HCT116 (cell line): ENCODE data around the gene FBXL15. TPM values are rescaled to one million over a fixed set of nuclear protein-coding genes. Genes with fewer than 3 reads are reported as not detected.

Experiments
- ATAC-seq: fragments of 200-7000 bp; cut with Tn5 transposase; 2 replicates; pipeline ENCODE4 v1.9.1; 2020; ENCODE audit warnings: mild to moderate bottlenecking, moderate library complexity
- BruUV-seq: library from RNA; stranded (reverse); fragments of 400-500 nt; replicated peaks from 2 replicates; lab custom pipeline; 2021; lab: Mats Ljungman, UMichigan
- CTCF ChIA-PET: fragments of 300-600 bp; sonication (Branson Sonifier 250); formaldehyde crosslinking; loops from one replicate; lab custom pipeline; 2021; ENCODE audit warnings: antibody characterized with exemption; lab: Charles Lee
- POLR2A ChIA-PET: fragments of 300-600, 350-600 bp; sonication (Branson Sonifier 250); formaldehyde crosslinking; loops from one replicate; lab custom pipeline; 2021; ENCODE audit warnings: antibody characterized with exemption; lab: Charles Lee
- RAD21 ChIA-PET, 2 experiments: fragments of 300-600 bp; sonication (Branson Sonifier 250); formaldehyde crosslinking; loops; one replicate each; lab custom pipeline; 2023; ENCODE audit warnings: low total read pairs in 2 of 2; ENCODE audit not compliant: uncharacterized antibody in 2 of 2, unreplicated experiment in 2 of 2, low non-redundant PET in 1 of 2; lab: Charles Lee
- DNase-seq: peaks from one replicate; pipeline ENCODE4 v3.0.0-alpha.2; 2010; ENCODE audit warnings: low read depth, low spot score
- H2AFZ ChIP-seq: fragments of 200-600 bp; shearing (Covaris generic), sonication (generic); 2 replicates; pipeline ENCODE4 v1.6.1; 2017; ENCODE audit warnings: low read depth, mixed run types, mixed read lengths, antibody characterized with exemption, low read length; ENCODE audit not compliant: poor library complexity, severe bottlenecking
- H3K27ac ChIP-seq: 2 replicates; pipeline ENCODE4 v1.5.1; 2012; ENCODE audit warnings: low read depth, low read length
- H3K27me3 ChIP-seq: fragments of 200-600 bp; sonication (generic); 2 replicates; pipeline ENCODE4 v1.6.1; 2016; ENCODE audit warnings: mixed run types, low read length, mixed read lengths; ENCODE audit not compliant: insufficient read depth
- H3K36me3 ChIP-seq, 2 experiments: fragments of 200-500 bp in 1 of 2; fragments of 200-600 bp in 1 of 2; sonication (Bioruptor generic) in 1 of 2; sonication (generic) in 1 of 2; 2 replicates each; pipeline versions ENCODE4 v1.5.1 to v1.6.1; 2014 to 2016; ENCODE audit warnings: low read length in 2 of 2, inconsistent platforms in 1 of 2, mixed read lengths in 1 of 2, mixed run types in 1 of 2; ENCODE audit not compliant: insufficient read depth in 2 of 2, control insufficient read depth in 1 of 2
- H3K4me1 ChIP-seq, 2 experiments: fragments of 200-600 bp in 1 of 2; sonication (generic) in 1 of 2; 2 replicates each; pipeline versions ENCODE4 v1.5.1 to v1.6.1; 2012 to 2017; ENCODE audit warnings: low read length in 2 of 2, inconsistent platforms in 1 of 2, mild to moderate bottlenecking in 1 of 2, mixed read lengths in 1 of 2, mixed run types in 1 of 2, moderate library complexity in 1 of 2; ENCODE audit not compliant: insufficient read depth in 2 of 2, control insufficient read depth in 1 of 2
- H3K4me2 ChIP-seq: fragments of 200-600 bp; sonication (generic); 2 replicates; pipeline ENCODE4 v1.6.1; 2017; ENCODE audit warnings: mixed run types, low read length, mixed read lengths
- H3K4me3 ChIP-seq, 2 experiments: fragments of 200-600 bp in 1 of 2; sonication (generic) in 1 of 2; replicated peaks in 1 of 2; 2 replicates each; pipeline ENCODE4 v1.5.1; 2011 to 2016; ENCODE audit warnings: low read length in 2 of 2, control low read depth in 1 of 2, low read depth in 1 of 2, mild to moderate bottlenecking in 1 of 2, mixed read lengths in 1 of 2, mixed run types in 1 of 2
- H3K79me2 ChIP-seq: fragments of 200-600 bp; sonication (generic); 2 replicates; pipeline ENCODE4 v1.6.1; 2017; ENCODE audit warnings: mild to moderate bottlenecking, mixed run types, low read length, moderate library complexity, mixed read lengths; ENCODE audit not compliant: insufficient read depth
- H3K9ac ChIP-seq: fragments of 200-600 bp; sonication (generic); 2 replicates; pipeline ENCODE4 v1.6.1; 2016; ENCODE audit warnings: low read length, mixed read lengths
- H3K9me2 ChIP-seq: fragments of 200-600 bp; sonication (generic), shearing (Covaris generic); 2 replicates; pipeline ENCODE4 v1.6.1; 2017; ENCODE audit warnings: mixed run types, mild to moderate bottlenecking, moderate library complexity; ENCODE audit not compliant: insufficient read depth
- H3K9me3 ChIP-seq, 2 experiments: fragments of 200-500 bp in 1 of 2; fragments of 200-600 bp in 1 of 2; sonication (Bioruptor generic) in 1 of 2; sonication (generic) in 1 of 2; 2 replicates each; pipeline ENCODE4 v1.6.1; 2014 to 2017; ENCODE audit warnings: low read length in 2 of 2, mixed read lengths in 2 of 2, inconsistent platforms in 1 of 2, low read depth in 1 of 2, mild to moderate bottlenecking in 1 of 2, mixed run types in 1 of 2, moderate library complexity in 1 of 2; ENCODE audit not compliant: control insufficient read depth in 1 of 2, insufficient read depth in 1 of 2
- H4K20me1 ChIP-seq: fragments of 200-600 bp; sonication (generic), shearing (Covaris generic); 2 replicates; pipeline ENCODE4 v1.6.1; 2017; ENCODE audit warnings: mixed run types, mild to moderate bottlenecking, moderate library complexity; ENCODE audit not compliant: insufficient read depth
- CBX3 ChIP-seq: IDR thresholded peaks from 2 replicates; pipeline ENCODE4 v1.6.1; 2012; ENCODE audit warnings: low read depth
- CEBPB ChIP-seq: IDR thresholded peaks from 2 replicates; pipeline ENCODE4 v1.6.1; 2012; ENCODE audit warnings: low read depth
- EGR1 ChIP-seq: IDR thresholded peaks from 2 replicates; pipeline ENCODE4 v1.6.1; 2012; ENCODE audit warnings: low read depth
- JUND ChIP-seq: IDR thresholded peaks from 2 replicates; pipeline ENCODE4 v1.6.1; 2012
- MAX ChIP-seq: IDR thresholded peaks from 2 replicates; pipeline ENCODE4 v1.6.1; 2012
- POLR2A ChIP-seq: IDR thresholded peaks from 2 replicates; pipeline ENCODE4 v1.7.0; 2011; ENCODE audit warnings: borderline replicate concordance; ENCODE audit not compliant: insufficient read depth, insufficient read length; ENCODE audit errors: extremely low read depth
- POLR2AphosphoS5 ChIP-seq: IDR thresholded peaks from 2 replicates; pipeline ENCODE4 v1.6.1; 2011; ENCODE audit warnings: mild to moderate bottlenecking, low read depth, low read length, moderate library complexity
- REST ChIP-seq: IDR thresholded peaks from 2 replicates; pipeline ENCODE4 v1.6.1; 2012; ENCODE audit warnings: low read depth
- SIN3A ChIP-seq: IDR thresholded peaks from 2 replicates; pipeline ENCODE4 v1.6.1; 2012; ENCODE audit warnings: low read depth
- SP1 ChIP-seq: IDR thresholded peaks from 2 replicates; pipeline ENCODE4 v1.6.1; 2012; ENCODE audit warnings: low read depth
- SRF ChIP-seq: IDR thresholded peaks from 2 replicates; pipeline ENCODE4 v1.6.1; 2012; ENCODE audit warnings: low read depth
- TCF7L2 ChIP-seq: IDR thresholded peaks from 2 replicates; pipeline ENCODE4 v1.7.0; 2011; ENCODE audit warnings: borderline replicate concordance, inconsistent platforms; ENCODE audit not compliant: insufficient read depth, insufficient read length; ENCODE audit errors: extremely low read depth
- YY1 ChIP-seq: IDR thresholded peaks from 2 replicates; pipeline ENCODE4 v1.6.1; 2011; ENCODE audit warnings: low read length, low read depth, moderate library complexity, mild to moderate bottlenecking; ENCODE audit not compliant: insufficient replicate concordance; ENCODE audit errors: extremely low read depth
- ZNF274 ChIP-seq: fragments of 200-500 bp; sonication (Bioruptor generic); IDR thresholded peaks from 2 replicates; pipeline ENCODE4 v1.6.1; 2014; ENCODE audit warnings: mild to moderate bottlenecking, low read depth, low read length, inconsistent platforms
- intact Hi-C: fragments of 100-400 bp; cut with micrococcal nuclease; formaldehyde crosslinking; loops from 2 replicates; pipeline ENCODE4 v1.10.0; 2022
- total RNA-seq: library from RNA; stranded (reverse); gene quantifications from one replicate; pipeline ENCODE4 v1.2.1, GENCODE V29; 2021; ENCODE audit not compliant: unreplicated experiment

The FBXL15 gene
- total RNA-seq, 1 experiment from 2014 or later = 21.1 TPM

GRCh38 chr10:102438374-102438773 lies 17.7 kb downstream of the FBXL15 start:
- Histone ChIP-seq H3K79me2 (no peaks in the 10 kb centered on the region), H3K4me3 (no peak overlapping the region), H3K4me2 (no peak overlapping the region), H2AFZ (no peak overlapping the region), H3K9me2 (no peaks in the 10 kb centered on the region), H3K36me3 (no peaks in the 10 kb centered on the region), H3K27ac (no peak overlapping the region), H4K20me1 (no peaks in the 10 kb centered on the region), H3K9me3 (no peaks in the 10 kb centered on the region), H3K9ac (no peak overlapping the region), H3K4me1 (peaks cover 0 to 5% of the 10 kb centered on the region in 2 experiments; a peak in 2 of 4 replicates), H3K27me3 (peaks cover 7% of the 10 kb centered on the region; the same call in 1 of the 2 replicates)
- RAD21 ChIA-PET = interaction anchor here in 1 of 2 experiments (0.5 kb wide), 1 partner anchor 36 kb away, joined by 8 read pairs; no protein-coding TSS in a partner anchor
- ATAC-seq (no peak), DNase-seq (no peak)
- no peak for TF ChIP-seq JUND
- TF ChIP-seq CEBPB = no peak
- TF ChIP-seq REST = no peak
- TF ChIP-seq YY1 = no peak
- no peak for TF ChIP-seq CBX3
- no peak for TF ChIP-seq SP1
- TF ChIP-seq SIN3A = no peak
- TF ChIP-seq TCF7L2 = no peak
- no peak for TF ChIP-seq POLR2AphosphoS5
- no peak for TF ChIP-seq ZNF274
- TF ChIP-seq SRF = no peak
- no peak for TF ChIP-seq EGR1
- no peak for TF ChIP-seq POLR2A
- TF ChIP-seq MAX = no peak
- BruUV-seq = no TSS peak
- intact Hi-C loops = no loop called here
- POLR2A ChIA-PET = interaction anchor here (1.0 kb wide), 1 partner anchor 17 kb away, joined by 3 read pairs; the partner anchor contains the start of gene FBXL15
- CTCF ChIA-PET = interaction anchor here (0.6 kb wide), 1 partner anchor 15 kb away, joined by 3 read pairs; no protein-coding TSS in a partner anchor
